B cell (primary cell): Measurements from ENCODE around the gene AFAP1L1. TPM values are rescaled to one million over a fixed set of nuclear protein-coding genes. Genes with fewer than 3 reads are reported as not detected.

Source experiments
- ATAC-seq: fragments of 200-7000 bp; cut with Tn5 transposase; one replicate; pipeline ENCODE4 v1.10.0; 2021; ENCODE audit warnings: low read depth, mild to moderate bottlenecking, moderate number of reproducible peaks, moderate library complexity
- CTCF ChIA-PET: fragments of 350-600 bp; sonication (Branson Sonifier 250); formaldehyde crosslinking; loops from one replicate; lab custom pipeline; 2021; ENCODE audit warnings: antibody characterized with exemption, inconsistent platforms; lab: Charles Lee
- POLR2A ChIA-PET: fragments of 350-600 bp; sonication (Branson Sonifier 250); formaldehyde crosslinking; loops from one replicate; lab custom pipeline; 2021; ENCODE audit warnings: antibody characterized with exemption; lab: Charles Lee
- DNase-seq: peaks from one replicate; pipeline ENCODE4 v3.0.0; 2013
- H2AFZ ChIP-seq: 2 replicates; pipeline ENCODE4 v1.6.1; 2012; ENCODE audit warnings: mild to moderate bottlenecking, low read depth, low read length; ENCODE audit not compliant: insufficient read depth, poor library complexity, severe bottlenecking
- H3K27ac ChIP-seq, 2 donors: 1 replicate in 1 of 2; 2 replicates in 1 of 2; pipeline ENCODE4 v1.5.1; 2012 to 2013; ENCODE audit warnings: low read length in 2 of 2, mild to moderate bottlenecking in 2 of 2, moderate library complexity in 1 of 2
- H3K27me3 ChIP-seq, 4 experiments: fragments of 200-600 bp in 1 of 4; sonication (generic) in 1 of 4; replicated peaks in 1 of 4; 1 replicate in 2 of 4; 2 replicates in 2 of 4; pipeline versions ENCODE4 v1.6.1 to v1.7.0; 2013 to 2016; ENCODE audit warnings: low read length in 3 of 4, mild to moderate bottlenecking in 2 of 4, mixed read lengths in 1 of 4, moderate library complexity in 1 of 4; ENCODE audit not compliant: insufficient read depth in 4 of 4, control insufficient read depth in 3 of 4; ENCODE audit errors: control extremely low read depth in 1 of 4
- H3K36me3 ChIP-seq, 2 experiments: replicated peaks in 1 of 2; 1 replicate in 1 of 2; 2 replicates in 1 of 2; pipeline versions ENCODE4 v1.6.1 to v1.7.1; 2013; ENCODE audit warnings: low read length in 1 of 2; ENCODE audit not compliant: insufficient read depth in 2 of 2, control insufficient read depth in 1 of 2; ENCODE audit errors: control extremely low read depth in 1 of 2, extremely low read depth in 1 of 2
- H3K4me1 ChIP-seq, 2 donors: fragments of 200-600 bp in 1 of 2; sonication (generic) in 1 of 2; 1 replicate in 1 of 2; 2 replicates in 1 of 2; pipeline versions ENCODE4 v1.5.1 to v1.6.1; 2013 to 2017; ENCODE audit warnings: low read length in 2 of 2; ENCODE audit not compliant: control insufficient read depth in 2 of 2, insufficient read depth in 2 of 2
- H3K4me2 ChIP-seq: replicated peaks from 2 replicates; pipeline ENCODE3; 2012; ENCODE audit warnings: mild to moderate bottlenecking, low read depth, low read length; ENCODE audit not compliant: poor library complexity, severe bottlenecking
- H3K4me3 ChIP-seq, 5 experiments: fragments of 200-600 bp in 1 of 5; sonication (generic) in 1 of 5; 1 replicate in 3 of 5; 2 replicates in 2 of 5; pipeline versions ENCODE4 v1.5.1 to v1.7.0; 2011 to 2016; ENCODE audit warnings: low read length in 4 of 5, mild to moderate bottlenecking in 4 of 5, low read depth in 2 of 5, control low read depth in 1 of 5, moderate library complexity in 1 of 5; ENCODE audit not compliant: insufficient read depth in 1 of 5; ENCODE audit errors: control extremely low read depth in 1 of 5, extremely low read depth in 1 of 5
- H3K79me2 ChIP-seq: fragments of 200-600 bp; sonication (generic); one replicate; pipeline ENCODE4 v1.6.0; 2016; ENCODE audit warnings: low read length; ENCODE audit not compliant: control insufficient read depth, insufficient read depth
- H3K9ac ChIP-seq: fragments of 200-600 bp; sonication (generic); 2 replicates; pipeline ENCODE4 v1.6.1; 2017; ENCODE audit warnings: mild to moderate bottlenecking, low read length, moderate library complexity
- H3K9me3 ChIP-seq, 3 donors: one replicate each; pipeline versions ENCODE4 v1.6.1 to v1.7.1; 2013; ENCODE audit warnings: low read length in 2 of 3; ENCODE audit not compliant: control insufficient read depth in 2 of 3, insufficient read depth in 1 of 3; ENCODE audit errors: control extremely low read depth in 1 of 3
- H4K20me1 ChIP-seq: 2 replicates; pipeline ENCODE4 v1.6.0; 2012; ENCODE audit warnings: mild to moderate bottlenecking, low read length; ENCODE audit not compliant: insufficient read depth, control insufficient read depth, poor library complexity, severe bottlenecking
- H3K27ac Mint-ChIP-seq: one replicate; pipeline ENCODE4 v1.8.0; 2021; ENCODE audit warnings: mixed read lengths
- H3K27me3 Mint-ChIP-seq: one replicate; pipeline ENCODE4 v1.8.0; 2021; ENCODE audit warnings: mixed read lengths
- H3K4me1 Mint-ChIP-seq: one replicate; pipeline ENCODE4 v1.8.0; 2021; ENCODE audit warnings: mixed read lengths
- H3K4me3 Mint-ChIP-seq: one replicate; pipeline ENCODE4 v1.8.0; 2021; ENCODE audit warnings: mixed read lengths
- H3K9me3 Mint-ChIP-seq: one replicate; pipeline ENCODE4 v1.8.0; 2022; ENCODE audit warnings: mixed read lengths; ENCODE audit not compliant: insufficient read depth
- EZH2 ChIP-seq: IDR thresholded peaks from 2 replicates; pipeline ENCODE4 v1.6.1; 2012; ENCODE audit warnings: borderline replicate concordance, low read depth, mild to moderate bottlenecking, moderate library complexity, low read length; ENCODE audit not compliant: insufficient read depth, poor library complexity, severe bottlenecking
- WGBS: methylation state at CpG from one replicate; pipeline ENCODE4 v1.1.5; 2013; ENCODE audit warnings: missing lambda C conversion rate; ENCODE audit not compliant: insufficient coverage; 5-methylcytosine and 5-hydroxymethylcytosine counted together
- intact Hi-C: fragments of 100-400 bp; cut with micrococcal nuclease; formaldehyde crosslinking; loops from one replicate; pipeline ENCODE4 v1.10.0; 2022
- polyA plus RNA-seq: library from polyadenylated mRNA; depleted of rRNA; stranded (reverse); fragments of >200 nt; gene quantifications from 2 replicates; pipeline ENCODE4 v1.2.3, GENCODE V29; 2012
- total RNA-seq, 2 donors: library from RNA; stranded (reverse); fragments of 120-200 nt in 1 of 2; gene quantifications; 1 replicate in 1 of 2; 2 replicates in 1 of 2; pipeline versions ENCODE4 v1.2.3 to v1.2.4, GENCODE V29; 2013 to 2022
- TF ChIP-seq, protein P1 (sequence below): fragments of 200-600 bp; IDR thresholded peaks from one replicate; pipeline ENCODE4 v1.8.0; 2022; ENCODE audit warnings: antibody characterized with exemption, mild to moderate bottlenecking

AFAP1L1 gene
- total and polyA plus RNA-seq, 2 donors (not counting 1 experiment from before 2014, with no cell fraction given), result not detected

DNA sequence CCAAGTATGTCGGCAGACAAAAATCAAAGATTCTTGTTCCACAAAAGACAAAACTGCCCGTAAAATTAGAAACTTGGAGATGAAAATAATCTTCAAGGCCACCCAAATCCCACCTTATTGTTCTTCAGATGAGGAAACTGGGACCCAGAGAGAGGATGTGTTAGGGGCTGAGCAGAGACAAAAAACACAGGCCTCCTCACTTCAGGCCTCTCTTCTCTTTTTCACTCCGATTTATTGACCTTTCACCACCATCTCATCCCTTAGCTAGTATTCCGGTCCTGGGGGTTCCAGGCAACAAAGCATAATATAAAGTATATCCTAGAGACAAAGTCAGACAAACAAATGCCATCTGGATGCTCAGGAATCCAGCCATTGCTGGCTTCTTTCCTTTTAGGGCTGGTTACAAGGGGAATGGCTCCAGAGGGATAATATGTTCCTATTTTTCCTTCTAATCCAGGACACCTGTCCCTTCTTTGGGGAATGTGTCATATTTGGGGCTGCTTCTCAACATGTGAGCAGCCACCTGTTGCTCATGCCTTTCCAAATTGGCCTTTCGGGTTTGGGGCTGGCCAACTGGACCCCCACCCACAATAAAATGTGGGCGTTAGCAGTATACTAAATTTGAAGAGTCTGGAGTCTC lies 42.2 kb upstream of the AFAP1L1 start:
- Histone ChIP-seq H3K4me2 (no peak overlapping the region), H3K27me3 (no peaks in the 10 kb centered on the region), H3K4me3 (no peak overlapping the region), H4K20me1 (no peaks in the 10 kb centered on the region), H3K36me3 (no peaks in the 10 kb centered on the region), H3K4me1 (no peaks in the 10 kb centered on the region), H3K9ac (no peak overlapping the region), H3K27ac (no peak overlapping the region), H3K79me2 (no peaks in the 10 kb centered on the region), H3K9me3 (no peaks in the 10 kb centered on the region), H2AFZ (no peak overlapping the region)
- no peak for ATAC-seq
- intact Hi-C loops, result no loop called here
- no peak overlapping the region for H3K4me3 Mint-ChIP-seq
- H3K4me1 Mint-ChIP-seq, result no peaks in the 10 kb centered on the region
- TF ChIP-seq, protein P1, sequence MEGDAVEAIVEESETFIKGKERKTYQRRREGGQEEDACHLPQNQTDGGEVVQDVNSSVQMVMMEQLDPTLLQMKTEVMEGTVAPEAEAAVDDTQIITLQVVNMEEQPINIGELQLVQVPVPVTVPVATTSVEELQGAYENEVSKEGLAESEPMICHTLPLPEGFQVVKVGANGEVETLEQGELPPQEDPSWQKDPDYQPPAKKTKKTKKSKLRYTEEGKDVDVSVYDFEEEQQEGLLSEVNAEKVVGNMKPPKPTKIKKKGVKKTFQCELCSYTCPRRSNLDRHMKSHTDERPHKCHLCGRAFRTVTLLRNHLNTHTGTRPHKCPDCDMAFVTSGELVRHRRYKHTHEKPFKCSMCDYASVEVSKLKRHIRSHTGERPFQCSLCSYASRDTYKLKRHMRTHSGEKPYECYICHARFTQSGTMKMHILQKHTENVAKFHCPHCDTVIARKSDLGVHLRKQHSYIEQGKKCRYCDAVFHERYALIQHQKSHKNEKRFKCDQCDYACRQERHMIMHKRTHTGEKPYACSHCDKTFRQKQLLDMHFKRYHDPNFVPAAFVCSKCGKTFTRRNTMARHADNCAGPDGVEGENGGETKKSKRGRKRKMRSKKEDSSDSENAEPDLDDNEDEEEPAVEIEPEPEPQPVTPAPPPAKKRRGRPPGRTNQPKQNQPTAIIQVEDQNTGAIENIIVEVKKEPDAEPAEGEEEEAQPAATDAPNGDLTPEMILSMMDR, result no peak
- WGBS, result no CpG with 5 or more reads among the region's 6 CpGs
- no peak overlapping the region for H3K27ac Mint-ChIP-seq
- no peak for DNase-seq
- CTCF ChIA-PET, result no interaction called here
- POLR2A ChIA-PET, result no interaction called here
- no peaks in the 10 kb centered on the region for H3K9me3 Mint-ChIP-seq
- H3K27me3 Mint-ChIP-seq, result peaks cover 31% of the 10 kb centered on the region

DNA sequence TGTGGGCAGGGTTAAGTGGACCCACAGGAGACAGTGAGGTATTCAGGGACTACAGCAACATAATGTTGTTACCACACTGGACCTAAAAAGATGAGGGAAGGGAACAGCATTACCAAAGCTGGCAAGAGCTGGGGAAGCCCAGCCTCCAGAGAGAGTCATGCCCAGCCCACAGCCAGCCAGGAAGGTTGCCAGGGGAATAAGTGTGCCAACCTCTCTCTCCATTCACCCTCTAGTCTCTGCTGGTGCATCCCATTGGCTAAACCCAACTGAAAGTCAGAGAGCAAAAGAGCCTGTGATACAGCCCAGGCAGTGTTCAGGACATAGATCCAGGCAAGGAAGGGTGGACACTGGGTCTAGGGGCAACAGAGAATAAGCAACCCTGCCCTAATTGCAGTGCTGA lies 35.8 kb upstream of the AFAP1L1 start:
- ChIA-PET CTCF (no interaction called here), POLR2A (no interaction called here)
- no peak for TF ChIP-seq EZH2
- TF ChIP-seq, protein P1, result no peak
- H2AFZ ChIP-seq, result no peak overlapping the region
- peaks cover 10% of the 10 kb centered on the region for H3K4me1 Mint-ChIP-seq
- H3K4me1 ChIP-seq, result peaks cover 7 to 9% of the 10 kb centered on the region in 2 donors
- no peaks in the 10 kb centered on the region for H3K36me3 ChIP-seq
- H3K9me3 ChIP-seq, result peaks cover 0 to 13% (median 0%) of the 10 kb centered on the region in 3 donors
- no peak overlapping the region for H3K4me3 Mint-ChIP-seq
- DNase-seq, result no peak
- no peaks in the 10 kb centered on the region for H4K20me1 ChIP-seq
- H3K4me2 ChIP-seq, result no peak overlapping the region
- H3K27ac ChIP-seq, result no peak overlapping the region
- intact Hi-C loops, result no loop called here
- H3K79me2 ChIP-seq, result no peaks in the 10 kb centered on the region
- H3K9me3 Mint-ChIP-seq, result no peaks in the 10 kb centered on the region
- no peak overlapping the region for H3K9ac ChIP-seq
- no peak overlapping the region for H3K27ac Mint-ChIP-seq
- H3K27me3 Mint-ChIP-seq, result peaks cover 29% of the 10 kb centered on the region
- no peak for ATAC-seq
- peaks cover 0 to 6% (median 0%) of the 10 kb centered on the region in 4 experiments for H3K27me3 ChIP-seq
- no peak overlapping the region for H3K4me3 ChIP-seq
